ENCODE measurements around the gene FNIP2.
"Not testable (repeated sequence)": the region's sequence is repeated elsewhere in the genome, so short reads cannot be mapped to it uniquely, and the experiment has no call there.

Gene FNIP2

GRCh38 chr4:158956918-158957317 lies 188.1 kb downstream of the FNIP2 start:
- not testable (repeated sequence) for DNase-seq (ENCODE audit: low read depth in 3 of 3)
